Lower leg skin (tissue), 4 donors: ENCODE data around the gene SOX6. TPM values are rescaled to one million over a fixed set of nuclear protein-coding genes. Genes with fewer than 3 reads are reported as not detected.

Experiments
- DNase-seq, 2 donors: peaks; one replicate each; pipeline ENCODE4 v3.0.0-alpha.2; 2019; ENCODE audit warnings: low spot score in 2 of 2
- H3K4me3 ChIP-seq: fragments of 200-600 bp; sonication (generic); 2 replicates; pipeline ENCODE4 v1.5.1; 2017; ENCODE audit warnings: mild to moderate bottlenecking, low read depth; ENCODE audit not compliant: poor library complexity, severe bottlenecking
- POLR2A ChIP-seq, 2 donors: fragments of 450-650 bp; IDR thresholded peaks; one replicate each; pipeline ENCODE4 v1.6.1; 2016 to 2017; ENCODE audit warnings: antibody characterized with exemption in 2 of 2, mild to moderate bottlenecking in 1 of 2, moderate library complexity in 1 of 2
- WGBS, 2 donors: methylation state at CpG; one replicate each; pipeline ENCODE4 v1.1.5; 2018; 5-methylcytosine and 5-hydroxymethylcytosine counted together
- intact Hi-C: fragments of 100-400 bp; cut with DNase I; formaldehyde crosslinking; loops from one replicate; pipeline ENCODE4 v1.15.0; 2023; ENCODE audit warnings: low total_unique reads
- total RNA-seq, 4 donors: library from RNA; depleted of rRNA; stranded (reverse); fragments of >200 nt; gene quantifications; one replicate each; pipeline ENCODE4 v1.1.0, GENCODE V29; 2016
- TF ChIP-seq, protein P1 (sequence below), 3 donors: fragments of 450-650 bp; IDR thresholded peaks; one replicate each; pipeline ENCODE4 v1.5.1; 2016; ENCODE audit warnings: antibody characterized with exemption in 3 of 3, mild to moderate bottlenecking in 3 of 3, moderate library complexity in 2 of 3

Gene SOX6
- total RNA-seq, 4 donors from 2014 or later, result 11.2 to 31.8 (median 11.6) TPM

- intact Hi-C loops, result no loop called here
- no peak overlapping the region for H3K4me3 ChIP-seq
- DNase-seq, result no peak
- no peak for TF ChIP-seq POLR2A (IDR thresholded peaks at IDR 0.05)
- TF ChIP-seq, protein P1, sequence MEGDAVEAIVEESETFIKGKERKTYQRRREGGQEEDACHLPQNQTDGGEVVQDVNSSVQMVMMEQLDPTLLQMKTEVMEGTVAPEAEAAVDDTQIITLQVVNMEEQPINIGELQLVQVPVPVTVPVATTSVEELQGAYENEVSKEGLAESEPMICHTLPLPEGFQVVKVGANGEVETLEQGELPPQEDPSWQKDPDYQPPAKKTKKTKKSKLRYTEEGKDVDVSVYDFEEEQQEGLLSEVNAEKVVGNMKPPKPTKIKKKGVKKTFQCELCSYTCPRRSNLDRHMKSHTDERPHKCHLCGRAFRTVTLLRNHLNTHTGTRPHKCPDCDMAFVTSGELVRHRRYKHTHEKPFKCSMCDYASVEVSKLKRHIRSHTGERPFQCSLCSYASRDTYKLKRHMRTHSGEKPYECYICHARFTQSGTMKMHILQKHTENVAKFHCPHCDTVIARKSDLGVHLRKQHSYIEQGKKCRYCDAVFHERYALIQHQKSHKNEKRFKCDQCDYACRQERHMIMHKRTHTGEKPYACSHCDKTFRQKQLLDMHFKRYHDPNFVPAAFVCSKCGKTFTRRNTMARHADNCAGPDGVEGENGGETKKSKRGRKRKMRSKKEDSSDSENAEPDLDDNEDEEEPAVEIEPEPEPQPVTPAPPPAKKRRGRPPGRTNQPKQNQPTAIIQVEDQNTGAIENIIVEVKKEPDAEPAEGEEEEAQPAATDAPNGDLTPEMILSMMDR (IDR thresholded peaks at IDR 0.05), result no peak
- 92 to 93% methylated on average over 3 of the region's 3 CpGs for WGBS, 2 donors
Measured at GRCh38 chr11:16341853-16342252, 14.5 kb downstream of the SOX6 start.

DNA sequence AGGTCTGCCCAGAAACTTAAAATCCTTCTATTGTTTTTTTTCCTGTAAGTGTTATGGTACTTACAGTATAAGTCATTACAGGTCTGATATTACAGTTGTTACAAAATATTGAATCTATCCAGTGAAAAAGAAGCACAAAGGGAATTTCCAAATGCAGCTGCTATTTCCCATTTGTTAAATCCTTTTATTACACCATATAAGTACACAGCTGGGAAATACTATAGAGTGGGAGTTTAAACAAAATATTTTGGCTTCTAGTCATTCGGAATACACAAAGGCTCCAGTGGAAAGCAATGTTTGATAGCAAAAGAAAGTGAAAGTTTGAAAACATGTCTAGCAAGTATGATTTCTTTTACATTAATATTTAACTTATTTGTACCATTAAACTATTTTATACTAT is 18.0 kb downstream of the SOX6 start:
- intact Hi-C loops, result no loop called here
- DNase-seq, result no peak
- WGBS, 2 donors, result 63 to 84% methylated on average over 1 of the region's 1 CpG
- H3K4me3 ChIP-seq, result no peak overlapping the region
- no peak for TF ChIP-seq POLR2A (IDR thresholded peaks at IDR 0.05)
- TF ChIP-seq, protein P1 (IDR thresholded peaks at IDR 0.05), result no peak

DNA sequence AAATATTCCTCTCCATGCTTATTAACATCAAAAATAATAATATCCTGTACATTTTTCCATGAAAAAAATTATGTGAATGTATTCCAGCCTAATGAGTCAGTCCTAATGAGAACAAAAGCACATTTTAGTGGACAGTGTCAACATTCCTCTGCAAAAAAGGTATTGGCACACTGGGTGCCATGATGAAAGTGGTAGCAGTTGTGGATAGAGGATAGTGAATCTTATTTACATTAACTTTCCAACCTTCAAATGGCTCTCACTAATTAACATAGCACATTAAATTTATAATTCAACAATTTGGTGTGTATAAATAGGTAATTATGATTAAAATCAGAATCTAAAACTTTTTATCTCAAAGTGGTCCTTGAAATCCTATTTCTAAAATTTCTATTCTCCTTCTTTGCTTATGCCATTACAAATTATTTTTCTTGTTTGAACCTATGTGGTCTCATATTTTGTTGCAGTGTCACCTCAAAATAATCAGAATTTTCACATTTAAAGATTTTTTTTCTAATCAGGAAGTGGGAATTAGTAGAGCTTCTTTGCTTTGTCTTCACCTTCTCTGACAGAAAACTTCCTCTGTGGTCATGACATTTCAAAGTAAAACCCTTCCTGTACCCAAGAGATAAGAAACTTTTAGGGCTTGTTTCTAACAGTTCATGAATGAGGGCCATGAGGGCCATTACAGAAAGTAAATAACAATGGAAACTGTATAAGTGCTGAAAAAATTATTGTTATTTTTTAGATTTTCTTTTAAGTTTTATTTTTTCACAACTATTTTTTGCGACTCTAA is 18.7 kb downstream of the SOX6 start:
- H3K4me3 ChIP-seq, result no peak overlapping the region
- 86 to 89% methylated on average over 1 of the region's 1 CpG for WGBS, 2 donors
- DNase-seq, result no peak
- no peak for TF ChIP-seq POLR2A (IDR thresholded peaks at IDR 0.05)
- TF ChIP-seq, protein P1 (IDR thresholded peaks at IDR 0.05), result no peak
- intact Hi-C loops, result no loop called here

DNA sequence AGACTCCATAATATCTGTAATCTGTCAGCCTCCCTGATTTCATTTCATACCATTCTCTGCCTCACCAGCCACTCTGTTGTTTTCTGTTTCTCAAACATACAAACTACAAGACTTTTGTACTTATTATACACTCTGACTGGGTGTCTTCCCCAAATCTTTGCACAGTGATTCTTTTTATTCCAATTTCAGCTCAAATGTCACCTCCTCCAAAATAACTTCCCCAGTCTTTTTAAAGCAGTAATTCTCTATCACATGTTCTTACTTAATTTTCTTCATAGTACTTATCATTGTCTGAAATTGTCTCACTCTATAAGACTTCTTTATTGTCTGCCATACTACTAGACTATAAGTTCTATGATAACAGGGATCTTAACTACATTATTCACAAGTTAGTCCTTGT is 19.6 kb downstream of the SOX6 start:
- TF ChIP-seq, protein P1 (IDR thresholded peaks at IDR 0.05), result no peak
- no peak for TF ChIP-seq POLR2A (IDR thresholded peaks at IDR 0.05)
- H3K4me3 ChIP-seq, result no peak overlapping the region
- no peak for DNase-seq
- intact Hi-C loops, result no loop called here

DNA sequence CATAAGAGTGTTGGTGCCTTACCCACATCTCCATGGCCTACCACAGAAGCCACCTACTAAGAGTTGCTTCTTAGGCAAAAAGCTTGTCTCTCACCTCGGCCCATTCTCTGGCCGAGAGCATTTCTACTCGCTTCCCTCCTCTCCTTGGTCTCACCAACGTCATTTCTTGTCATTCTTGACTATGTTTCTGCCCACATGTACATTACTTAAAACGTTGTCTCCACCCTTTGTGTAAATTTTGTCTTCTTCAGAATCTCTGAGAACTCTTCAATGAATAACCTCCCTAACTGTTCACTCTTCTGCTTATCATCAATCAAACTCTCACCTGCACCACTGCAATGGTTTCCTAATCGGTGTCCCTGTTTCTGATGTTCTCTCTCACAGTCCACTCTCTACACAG is 20.1 kb downstream of the SOX6 start:
- 86 to 87% methylated on average over 6 of the region's 6 CpGs for WGBS, 2 donors
- intact Hi-C loops, result no loop called here

More for the DNA sequence above, 20.1 kb downstream of the SOX6 start:
- DNase-seq, result no peak
- no peak overlapping the region for H3K4me3 ChIP-seq
- TF ChIP-seq, protein P1 (IDR thresholded peaks at IDR 0.05), result no peak
- no peak for TF ChIP-seq POLR2A (IDR thresholded peaks at IDR 0.05)
